Ishikawa (cell line): Measurements from ENCODE around the gene TBL1X.

Source experiments
- CEBPB ChIP-seq: IDR thresholded peaks from 2 replicates; pipeline ENCODE4 v1.6.1; 2012
- CREB1 ChIP-seq: IDR thresholded peaks from 2 replicates; pipeline ENCODE4 v1.6.1; 2012; ENCODE audit warnings: low read depth
- EGR1 ChIP-seq: IDR thresholded peaks from 2 replicates; pipeline ENCODE4 v1.6.1; 2012
- EP300 ChIP-seq: IDR thresholded peaks from 2 replicates; pipeline ENCODE4 v1.6.1; 2012; ENCODE audit warnings: borderline replicate concordance
- FOXM1 ChIP-seq: IDR thresholded peaks from 2 replicates; pipeline ENCODE4 v1.6.1; 2012; ENCODE audit warnings: low read depth, borderline replicate concordance
- MAX ChIP-seq: IDR thresholded peaks from 2 replicates; pipeline ENCODE4 v1.6.1; 2012
- NFIC ChIP-seq: IDR thresholded peaks from 2 replicates; pipeline ENCODE4 v1.6.1; 2012
- RAD21 ChIP-seq: IDR thresholded peaks from 2 replicates; pipeline ENCODE4 v1.6.1; 2012; ENCODE audit warnings: low read depth
- TAF1 ChIP-seq: IDR thresholded peaks from 2 replicates; pipeline ENCODE4 v1.6.1; 2012; ENCODE audit warnings: low read depth, mild to moderate bottlenecking
- TCF12 ChIP-seq: IDR thresholded peaks from 2 replicates; pipeline ENCODE4 v1.6.1; 2012; ENCODE audit warnings: low read depth
- TEAD4 ChIP-seq: IDR thresholded peaks from 2 replicates; pipeline ENCODE4 v1.6.1; 2012
- USF1 ChIP-seq: IDR thresholded peaks from 2 replicates; pipeline ENCODE4 v1.6.1; 2012
- YY1 ChIP-seq: IDR thresholded peaks from 2 replicates; pipeline ENCODE4 v1.6.1; 2012; ENCODE audit warnings: low read depth
- ZBTB7A ChIP-seq: IDR thresholded peaks from 2 replicates; pipeline ENCODE4 v1.6.1; 2012; ENCODE audit warnings: low read depth
- TF ChIP-seq, protein P1 (sequence below): IDR thresholded peaks from 2 replicates; pipeline ENCODE4 v1.6.1; 2012; ENCODE audit warnings: low read depth, mild to moderate bottlenecking

Gene TBL1X

DNA sequence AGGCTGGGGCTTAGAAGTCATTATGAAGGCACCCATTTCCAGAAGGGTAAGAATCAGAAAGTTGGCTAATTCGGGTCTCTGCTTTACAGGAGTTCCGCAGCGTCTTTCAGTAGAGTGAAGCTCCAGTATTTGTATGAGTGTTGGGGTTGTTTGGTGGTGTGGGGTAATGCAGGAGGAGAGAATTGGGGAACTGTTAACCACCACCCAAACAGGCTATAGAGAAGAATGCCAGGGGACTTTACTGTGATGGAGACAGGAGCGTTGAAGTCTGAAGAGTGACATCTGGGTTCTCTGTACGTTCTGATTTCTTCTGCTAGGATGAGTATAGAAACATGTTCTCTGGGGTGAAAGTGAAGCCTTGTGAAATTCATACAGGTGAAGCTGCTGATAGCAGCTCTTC, 96.3 kb downstream of the TBL1X start:
- no peak for TF ChIP-seq EGR1
- TF ChIP-seq, protein P1, sequence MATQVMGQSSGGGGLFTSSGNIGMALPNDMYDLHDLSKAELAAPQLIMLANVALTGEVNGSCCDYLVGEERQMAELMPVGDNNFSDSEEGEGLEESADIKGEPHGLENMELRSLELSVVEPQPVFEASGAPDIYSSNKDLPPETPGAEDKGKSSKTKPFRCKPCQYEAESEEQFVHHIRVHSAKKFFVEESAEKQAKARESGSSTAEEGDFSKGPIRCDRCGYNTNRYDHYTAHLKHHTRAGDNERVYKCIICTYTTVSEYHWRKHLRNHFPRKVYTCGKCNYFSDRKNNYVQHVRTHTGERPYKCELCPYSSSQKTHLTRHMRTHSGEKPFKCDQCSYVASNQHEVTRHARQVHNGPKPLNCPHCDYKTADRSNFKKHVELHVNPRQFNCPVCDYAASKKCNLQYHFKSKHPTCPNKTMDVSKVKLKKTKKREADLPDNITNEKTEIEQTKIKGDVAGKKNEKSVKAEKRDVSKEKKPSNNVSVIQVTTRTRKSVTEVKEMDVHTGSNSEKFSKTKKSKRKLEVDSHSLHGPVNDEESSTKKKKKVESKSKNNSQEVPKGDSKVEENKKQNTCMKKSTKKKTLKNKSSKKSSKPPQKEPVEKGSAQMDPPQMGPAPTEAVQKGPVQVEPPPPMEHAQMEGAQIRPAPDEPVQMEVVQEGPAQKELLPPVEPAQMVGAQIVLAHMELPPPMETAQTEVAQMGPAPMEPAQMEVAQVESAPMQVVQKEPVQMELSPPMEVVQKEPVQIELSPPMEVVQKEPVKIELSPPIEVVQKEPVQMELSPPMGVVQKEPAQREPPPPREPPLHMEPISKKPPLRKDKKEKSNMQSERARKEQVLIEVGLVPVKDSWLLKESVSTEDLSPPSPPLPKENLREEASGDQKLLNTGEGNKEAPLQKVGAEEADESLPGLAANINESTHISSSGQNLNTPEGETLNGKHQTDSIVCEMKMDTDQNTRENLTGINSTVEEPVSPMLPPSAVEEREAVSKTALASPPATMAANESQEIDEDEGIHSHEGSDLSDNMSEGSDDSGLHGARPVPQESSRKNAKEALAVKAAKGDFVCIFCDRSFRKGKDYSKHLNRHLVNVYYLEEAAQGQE = no peak
- no peak for TF ChIP-seq TCF12
- no peak for TF ChIP-seq EP300
- TF ChIP-seq NFIC = no peak
- TF ChIP-seq ZBTB7A = no peak
- TF ChIP-seq YY1 = no peak
- no peak for TF ChIP-seq USF1
- TF ChIP-seq TEAD4 = no peak
- TF ChIP-seq CREB1 = no peak
- no peak for TF ChIP-seq MAX
- no peak for TF ChIP-seq CEBPB
- no peak for TF ChIP-seq RAD21
- TF ChIP-seq FOXM1 = no peak
- TF ChIP-seq TAF1 = no peak

- TF ChIP-seq USF1 (no peak), TEAD4 (peak; percentile 48; the same call in 1 of the 2 replicates)
Observed at GRCh38 chrX:9562851-9563250, 98.0 kb downstream of the TBL1X start.

DNA sequence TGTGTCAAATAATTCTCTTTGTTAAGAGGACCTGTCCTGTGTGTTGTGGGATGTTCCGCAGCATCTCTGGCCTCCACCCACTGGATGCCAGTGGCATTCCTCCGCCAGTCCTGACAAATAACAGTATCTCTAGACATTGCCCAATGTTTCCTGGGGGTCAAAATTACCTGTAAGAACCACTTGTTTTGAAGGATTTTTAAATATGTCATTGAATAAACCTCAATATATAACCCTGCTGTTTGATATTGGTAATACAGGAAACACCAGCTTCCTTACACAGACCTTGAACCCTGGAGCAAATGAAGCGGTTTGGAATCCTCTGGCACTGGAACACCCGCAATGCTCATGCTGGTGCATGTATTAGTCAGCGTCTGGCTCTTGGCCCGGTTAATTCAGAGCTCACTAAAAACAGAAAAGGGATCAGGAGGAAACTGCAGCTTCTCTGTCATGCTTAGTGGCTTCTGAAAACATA, 101.3 kb downstream of the TBL1X start:
- TF ChIP-seq TAF1 = no peak
- no peak for TF ChIP-seq CREB1
- no peak for TF ChIP-seq RAD21
- TF ChIP-seq, protein P1 = no peak
- no peak for TF ChIP-seq USF1
- peak; percentile 30; the same call in 1 of the 2 replicates for TF ChIP-seq NFIC
- 0 out of 2 replicates have a peak, but pooled peaks have one; percentile 5 for TF ChIP-seq CEBPB

DNA sequence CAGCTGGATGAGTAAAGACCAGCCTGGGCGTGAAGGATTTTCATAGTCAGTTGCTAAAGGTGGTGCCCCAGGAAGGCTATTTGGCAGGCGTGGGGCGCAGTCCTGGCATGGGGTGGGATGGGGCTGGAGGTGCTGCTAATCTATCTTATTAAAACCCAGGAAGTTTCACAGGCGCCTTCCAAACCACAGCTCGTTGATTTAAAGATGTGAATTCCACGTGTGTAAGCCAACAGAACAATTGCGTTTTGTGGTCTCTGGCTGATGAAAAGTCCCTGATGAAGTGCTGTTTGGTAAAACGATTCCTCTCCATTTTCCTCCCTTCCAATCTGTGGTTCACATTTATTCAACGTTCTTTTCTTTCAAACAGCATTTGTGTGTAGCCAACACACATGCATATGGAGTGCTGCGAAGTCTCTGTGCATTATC, 105.0 kb downstream of the TBL1X start:
- TF ChIP-seq, protein P1 = no peak
- TF ChIP-seq FOXM1 (no peak), TCF12 (no peak), RAD21 (no peak), YY1 (no peak), EGR1 (no peak), MAX (no peak), EP300 (no peak), CEBPB (no peak), NFIC (no peak), TEAD4 (no peak), TAF1 (no peak), ZBTB7A (no peak), USF1 (no peak), CREB1 (no peak)
